Activated CD4-positive, alpha-beta T cell treated with anti-CD3 and anti-CD28 coated beads for 36 hours (primary cell): ENCODE results near the gene ELP1. TPM values are rescaled to one million over a fixed set of nuclear protein-coding genes. Genes with fewer than 3 reads are reported as not detected.

Source experiments
- ATAC-seq: fragments of 200-7000 bp; cut with Tn5 transposase; one replicate; pipeline ENCODE4 v1.10.0; 2021; ENCODE audit warnings: mild to moderate bottlenecking, moderate library complexity
- CTCF ChIA-PET: fragments of 350-600 bp; sonication (Branson Sonifier 250); formaldehyde crosslinking; loops from one replicate; lab custom pipeline; 2021; ENCODE audit warnings: antibody characterized with exemption; lab: Charles Lee
- POLR2A ChIA-PET: fragments of 350-600 bp; sonication (Branson Sonifier 250); formaldehyde crosslinking; loops from one replicate; lab custom pipeline; 2021; ENCODE audit warnings: antibody characterized with exemption, inconsistent platforms; lab: Charles Lee
- DNase-seq: peaks from one replicate; pipeline ENCODE4 v3.0.0-alpha.2; 2020
- H3K27ac Mint-ChIP-seq: one replicate; pipeline ENCODE4 v1.8.0; 2021; ENCODE audit warnings: mixed read lengths
- H3K27me3 Mint-ChIP-seq: one replicate; pipeline ENCODE4 v1.8.0; 2021; ENCODE audit warnings: mixed read lengths
- H3K36me3 Mint-ChIP-seq: one replicate; pipeline ENCODE4 v1.8.0; 2021; ENCODE audit warnings: low read depth, mixed read lengths
- H3K4me1 Mint-ChIP-seq: one replicate; pipeline ENCODE4 v1.8.0; 2021; ENCODE audit warnings: mixed read lengths
- H3K4me3 Mint-ChIP-seq: one replicate; pipeline ENCODE4 v1.8.0; 2021; ENCODE audit warnings: mild to moderate bottlenecking, moderate library complexity, mixed read lengths
- H3K9me3 Mint-ChIP-seq: one replicate; pipeline ENCODE4 v1.8.0; 2021; ENCODE audit warnings: low read depth, mixed read lengths
- intact Hi-C, 2 experiments: fragments of 100-400 bp; cut with DNase I in 1 of 2; cut with micrococcal nuclease in 1 of 2; formaldehyde crosslinking; loops; one replicate each; pipeline versions ENCODE4 v1.14.2 to v1.15.1; 2022 to 2024; cut with DNase I, micrococcal nuclease
- total RNA-seq, 2 experiments: library from RNA; stranded (reverse); gene quantifications; one replicate each; pipeline ENCODE4 v1.2.3, GENCODE V29; 2021

The ELP1 gene
- total RNA-seq, 2 experiments from 2014 or later = 31.1 to 58.0 TPM

- no peak for ATAC-seq
- no peak for DNase-seq
- H3K4me1 Mint-ChIP-seq = peaks cover 8% of the 10 kb centered on the region
Observed at GRCh38 chr9:108880738-108881316, 53.1 kb downstream of the ELP1 start.

DNA sequence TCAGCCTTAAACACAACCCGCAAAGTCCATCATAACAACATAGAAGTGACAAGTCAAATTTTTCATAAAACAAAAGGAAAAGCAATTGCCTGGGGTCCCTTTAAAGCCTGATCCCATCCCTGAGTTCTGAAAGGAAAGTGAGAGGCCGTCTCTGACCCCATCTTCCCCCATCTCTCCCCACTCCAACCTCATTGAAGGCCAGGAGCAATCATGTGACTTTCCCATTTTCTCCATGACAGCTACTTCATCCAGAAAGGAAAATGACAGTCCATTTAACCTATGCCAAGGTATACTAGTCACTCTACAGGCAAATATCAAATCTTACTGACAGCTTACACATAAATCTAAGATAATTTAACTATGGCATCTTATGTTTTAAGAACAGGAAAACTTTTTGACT is 56.4 kb downstream of the ELP1 start:
- peaks cover 5% of the 10 kb centered on the region for H3K4me1 Mint-ChIP-seq
- peaks cover 66% of the 10 kb centered on the region for H3K36me3 Mint-ChIP-seq
- POLR2A ChIA-PET = interaction anchor here (1.2 kb wide), 1 partner anchor 8 kb away, joined by 3 read pairs; no protein-coding TSS in a partner anchor
- H3K4me3 Mint-ChIP-seq = no peak overlapping the region
- no peaks in the 10 kb centered on the region for H3K27me3 Mint-ChIP-seq
- DNase-seq = no peak
- no peak for ATAC-seq
- intact Hi-C loops = no loop called here
- H3K27ac Mint-ChIP-seq = no peak overlapping the region
- CTCF ChIA-PET = interaction anchor here (0.6 to 1.3 kb wide), 2 partner anchors 12 to 51 kb away, joined by 3 read pairs; no protein-coding TSS in a partner anchor
- no peaks in the 10 kb centered on the region for H3K9me3 Mint-ChIP-seq

More at GRCh38 chr9:108880738-108881316, 53.1 kb downstream of the ELP1 start:
- POLR2A ChIA-PET = no interaction called here
- intact Hi-C loops = no loop called here
- CTCF ChIA-PET = no interaction called here
- H3K36me3 Mint-ChIP-seq = peaks cover 56% of the 10 kb centered on the region
- no peak overlapping the region for H3K4me3 Mint-ChIP-seq
- H3K9me3 Mint-ChIP-seq = no peaks in the 10 kb centered on the region
- no peaks in the 10 kb centered on the region for H3K27me3 Mint-ChIP-seq
- no peak overlapping the region for H3K27ac Mint-ChIP-seq

- H3K27me3 Mint-ChIP-seq = no peaks in the 10 kb centered on the region
- H3K4me1 Mint-ChIP-seq = peaks cover 5% of the 10 kb centered on the region
- no peak overlapping the region for H3K4me3 Mint-ChIP-seq
- no peak overlapping the region for H3K27ac Mint-ChIP-seq
- POLR2A ChIA-PET = interaction anchor here (1.2 kb wide), 1 partner anchor 9 kb away, joined by 3 read pairs; no protein-coding TSS in a partner anchor
- peaks cover 69% of the 10 kb centered on the region for H3K36me3 Mint-ChIP-seq
- DNase-seq (no peak), ATAC-seq (no peak)
- H3K9me3 Mint-ChIP-seq = no peaks in the 10 kb centered on the region
- CTCF ChIA-PET = interaction anchor here (0.7 kb wide), 1 partner anchor 62 kb away, joined by 3 read pairs; no protein-coding TSS in a partner anchor
- intact Hi-C loops = no loop called here
Observed at GRCh38 chr9:108876425-108876824, 57.5 kb downstream of the ELP1 start.

GRCh38 chr9:108874058-108874788 is 59.7 kb downstream of the ELP1 start:
- ChIA-PET POLR2A (no interaction called here), CTCF (no interaction called here)
- Mint-ChIP-seq H3K4me3 (no peak overlapping the region), H3K27ac (no peak overlapping the region), H3K9me3 (no peaks in the 10 kb centered on the region), H3K27me3 (no peaks in the 10 kb centered on the region), H3K4me1 (peaks cover 5% of the 10 kb centered on the region), H3K36me3 (peaks cover 68% of the 10 kb centered on the region)
- DNase-seq = no peak
- intact Hi-C loops = no loop called here
- no peak for ATAC-seq

DNA sequence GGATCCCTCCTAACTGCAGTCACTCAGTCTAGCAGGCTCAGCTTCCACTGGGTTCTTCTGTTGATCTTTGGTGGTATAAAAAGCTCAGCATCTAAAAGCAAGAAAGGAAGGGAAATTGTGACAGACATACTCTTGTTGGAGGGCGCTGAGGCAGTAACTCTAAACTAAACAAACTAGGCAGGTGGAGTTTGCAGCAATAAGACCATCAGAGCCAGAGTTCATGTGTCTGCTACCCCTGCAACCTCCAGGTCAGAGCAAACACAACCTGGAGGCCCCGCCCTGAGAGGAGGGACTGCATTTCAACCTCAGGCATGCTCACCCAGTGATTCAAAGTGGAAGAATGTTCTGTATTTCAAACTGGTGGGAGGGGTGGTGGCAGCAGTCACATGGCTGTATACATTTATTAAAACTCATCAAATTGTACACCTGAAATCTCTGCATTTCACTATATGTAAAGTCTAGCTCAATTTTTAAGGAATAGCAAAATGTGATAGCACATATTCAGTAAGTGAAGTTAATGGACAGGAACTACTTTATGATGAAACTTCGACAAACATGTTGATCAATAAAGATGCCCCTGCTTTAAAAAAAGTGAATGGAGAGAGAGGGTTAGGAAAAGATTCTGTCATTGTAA is 64.7 kb downstream of the ELP1 start:
- CTCF ChIA-PET = interaction anchor here (0.6 to 1.1 kb wide), 2 partner anchors 16 to 506 kb away, joined by 3 read pairs; no protein-coding TSS in a partner anchor
- Mint-ChIP-seq H3K9me3 (no peaks in the 10 kb centered on the region), H3K27me3 (no peaks in the 10 kb centered on the region), H3K27ac (no peak overlapping the region), H3K36me3 (peaks cover 53% of the 10 kb centered on the region), H3K4me1 (peaks cover under 1% of the 10 kb centered on the region), H3K4me3 (no peak overlapping the region)
- POLR2A ChIA-PET = no interaction called here
- intact Hi-C loops = no loop called here
- DNase-seq (no peak), ATAC-seq (no peak)

GRCh38 chr9:108867829-108868228 is 66.1 kb downstream of the ELP1 start:
- H3K36me3 Mint-ChIP-seq = peaks cover 44% of the 10 kb centered on the region
- no peaks in the 10 kb centered on the region for H3K4me1 Mint-ChIP-seq
- no peak overlapping the region for H3K4me3 Mint-ChIP-seq
- POLR2A ChIA-PET = no interaction called here
- intact Hi-C loops = no loop called here
- H3K27me3 Mint-ChIP-seq = no peaks in the 10 kb centered on the region
- no peaks in the 10 kb centered on the region for H3K9me3 Mint-ChIP-seq
- DNase-seq (no peak), ATAC-seq (no peak)
- CTCF ChIA-PET = no interaction called here
- H3K27ac Mint-ChIP-seq = no peak overlapping the region

DNA sequence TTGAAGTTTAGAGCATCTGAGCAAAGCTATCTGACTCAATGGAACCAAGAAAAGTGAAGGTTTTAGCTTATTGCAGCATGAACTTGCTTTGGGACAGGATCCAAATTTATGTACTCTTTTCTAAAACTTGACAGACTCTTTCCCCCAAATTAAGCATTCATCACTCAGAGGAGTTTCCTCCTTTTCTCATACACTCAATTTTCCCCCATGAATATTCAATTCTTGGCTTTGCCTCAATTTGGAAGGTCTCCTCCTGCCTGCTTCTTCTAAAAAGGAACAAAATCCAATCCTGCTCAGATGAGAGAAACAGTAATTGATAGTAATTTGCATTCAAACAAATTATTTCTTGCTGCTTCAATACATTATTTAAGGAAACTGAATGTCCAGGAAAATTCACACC is 66.8 kb downstream of the ELP1 start:
- no peak for ATAC-seq
- no peak overlapping the region for H3K4me3 Mint-ChIP-seq
- H3K9me3 Mint-ChIP-seq = no peaks in the 10 kb centered on the region
- intact Hi-C loops = no loop called here
- H3K27ac Mint-ChIP-seq = no peak overlapping the region
- DNase-seq = no peak
- CTCF ChIA-PET = no interaction called here
- H3K36me3 Mint-ChIP-seq = peaks cover 44% of the 10 kb centered on the region
- POLR2A ChIA-PET = no interaction called here
- H3K4me1 Mint-ChIP-seq = no peaks in the 10 kb centered on the region
- H3K27me3 Mint-ChIP-seq = no peaks in the 10 kb centered on the region

GRCh38 chr9:108866001-108866420 is 67.9 kb downstream of the ELP1 start:
- intact Hi-C loops = no loop called here
- Mint-ChIP-seq H3K4me3 (no peak overlapping the region), H3K27ac (no peak overlapping the region), H3K4me1 (no peaks in the 10 kb centered on the region), H3K9me3 (no peaks in the 10 kb centered on the region), H3K36me3 (peaks cover 33% of the 10 kb centered on the region), H3K27me3 (no peaks in the 10 kb centered on the region)
- ATAC-seq (no peak), DNase-seq (no peak)
- CTCF ChIA-PET = interaction anchor here (0.7 kb wide), 1 partner anchor 57 kb away, joined by 3 read pairs; no protein-coding TSS in a partner anchor
- POLR2A ChIA-PET = no interaction called here

DNA sequence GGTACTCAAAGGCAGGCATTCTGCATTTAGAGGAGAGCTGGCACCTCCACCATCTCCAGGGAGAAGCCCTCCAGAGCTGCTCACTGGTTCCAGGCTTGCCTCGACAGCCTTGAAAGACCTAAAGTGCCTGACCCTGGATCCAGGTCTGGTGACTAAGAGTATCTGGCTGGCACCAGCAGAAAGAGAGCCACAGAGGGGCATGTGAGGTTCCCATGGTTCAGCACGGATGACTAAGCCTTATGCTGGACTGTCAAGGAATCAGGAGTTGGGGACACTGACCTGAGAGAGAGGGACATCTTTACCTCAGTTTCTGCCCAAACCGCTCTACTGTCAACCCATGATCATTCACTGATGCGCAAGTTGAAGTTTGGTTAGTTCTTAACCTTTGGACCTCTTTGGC is 68.9 kb downstream of the ELP1 start:
- Mint-ChIP-seq H3K4me3 (no peak overlapping the region), H3K36me3 (peaks cover 27% of the 10 kb centered on the region), H3K27me3 (no peaks in the 10 kb centered on the region), H3K4me1 (no peaks in the 10 kb centered on the region), H3K9me3 (no peaks in the 10 kb centered on the region), H3K27ac (no peak overlapping the region)
- intact Hi-C loops = no loop called here
- ATAC-seq (no peak), DNase-seq (no peak)
- POLR2A ChIA-PET = no interaction called here
- CTCF ChIA-PET = no interaction called here

GRCh38 chr9:108864446-108864845 is 69.5 kb downstream of the ELP1 start:
- no peak overlapping the region for H3K4me3 Mint-ChIP-seq
- no peak for ATAC-seq
- intact Hi-C loops = no loop called here

DNA sequence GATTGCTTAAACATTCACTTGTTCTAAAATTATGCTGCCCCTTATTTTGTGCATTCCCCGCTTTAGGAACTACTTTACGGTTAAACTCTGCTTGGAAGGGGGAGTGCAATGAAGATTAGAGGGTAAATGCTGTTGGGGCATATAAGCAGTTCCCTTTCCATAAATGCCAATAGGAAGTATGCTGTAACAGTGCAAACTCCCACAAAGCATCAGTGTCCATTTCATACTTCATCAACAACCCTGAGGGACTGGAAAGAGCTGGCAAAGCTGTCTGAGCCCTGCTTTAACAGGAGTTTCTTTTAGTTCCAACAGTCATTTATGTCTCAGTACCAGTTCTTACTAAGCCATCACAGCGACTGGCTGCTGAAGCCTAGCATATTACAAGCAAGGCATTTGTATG is 70.0 kb downstream of the ELP1 start:
- DNase-seq = no peak
- intact Hi-C loops = no loop called here
- ChIA-PET POLR2A (no interaction called here), CTCF (no interaction called here)
- Mint-ChIP-seq H3K27me3 (no peaks in the 10 kb centered on the region), H3K27ac (no peak overlapping the region), H3K9me3 (no peaks in the 10 kb centered on the region), H3K4me3 (no peak overlapping the region), H3K4me1 (peaks cover 3% of the 10 kb centered on the region), H3K36me3 (peaks cover 19% of the 10 kb centered on the region)
- ATAC-seq = no peak

More at GRCh38 chr9:108864446-108864845, 69.5 kb downstream of the ELP1 start:
- H3K9me3 Mint-ChIP-seq = no peaks in the 10 kb centered on the region
- POLR2A ChIA-PET = no interaction called here
- DNase-seq = no peak
- peaks cover 3% of the 10 kb centered on the region for H3K4me1 Mint-ChIP-seq
- H3K36me3 Mint-ChIP-seq = peaks cover 25% of the 10 kb centered on the region
- no peaks in the 10 kb centered on the region for H3K27me3 Mint-ChIP-seq
- H3K27ac Mint-ChIP-seq = no peak overlapping the region
- CTCF ChIA-PET = no interaction called here
